AG09309 (cell line): ENCODE data around the gene ITGB8.

Experiments used
- DNase-seq: peaks from one replicate; pipeline ENCODE4 v3.0.0-alpha.2; 2010; ENCODE audit warnings: low read depth
- H3K4me3 ChIP-seq: 2 replicates; pipeline ENCODE4 v1.5.1; 2011; ENCODE audit warnings: mild to moderate bottlenecking, low read depth, low read length, moderate library complexity; ENCODE audit not compliant: control insufficient read depth
- TF ChIP-seq, protein P1 (sequence below): IDR thresholded peaks from 2 replicates; pipeline ENCODE4 v1.5.1; 2011; ENCODE audit warnings: mild to moderate bottlenecking, low read depth, low read length, inconsistent platforms; ENCODE audit not compliant: insufficient read depth, control insufficient read depth; ENCODE audit errors: missing control alignments

Gene ITGB8

DNA sequence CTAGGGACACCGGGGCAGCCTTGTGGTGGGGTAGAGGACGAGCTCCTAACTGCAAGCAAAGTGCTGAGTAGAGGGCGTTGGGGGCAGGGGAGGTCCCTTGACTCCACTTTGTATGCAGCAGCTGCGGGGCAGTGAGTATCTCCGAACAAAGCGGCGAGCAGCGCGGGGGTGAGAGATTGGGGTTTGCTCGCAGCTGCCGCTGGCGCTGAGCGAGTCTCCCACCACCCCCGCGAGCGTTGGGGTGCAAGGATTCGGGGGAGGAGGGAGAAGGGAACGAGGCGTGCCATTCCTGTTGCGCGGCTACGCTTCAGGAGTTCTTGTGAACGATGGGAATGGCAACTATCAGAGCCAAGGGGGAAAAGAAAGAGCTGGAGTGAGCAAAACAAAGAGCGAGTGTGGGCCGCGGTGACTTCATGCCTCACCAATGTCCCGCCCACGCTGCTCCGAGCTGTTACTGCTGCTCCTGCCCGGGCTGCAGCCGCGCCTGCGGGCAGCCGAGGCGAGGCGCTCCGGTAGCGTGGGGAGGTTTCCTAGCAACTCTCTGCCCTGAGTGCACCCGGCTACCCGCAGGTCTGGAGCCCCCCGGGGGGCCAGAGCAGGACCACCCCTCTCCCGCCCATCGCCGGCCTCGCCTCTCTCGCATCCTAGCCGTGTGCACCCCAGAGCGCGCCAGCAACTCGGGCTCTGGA lies at the start of gene ITGB8:
Gene ITGB8 (plus strand): TSS at position 662 of the 689 bp plus-strand sequence. CDS start 907 bp downstream, outside the sequence.
- H3K4me3 ChIP-seq = peak within 1 kb of the TSS; percentile 79
- TF ChIP-seq, protein P1, sequence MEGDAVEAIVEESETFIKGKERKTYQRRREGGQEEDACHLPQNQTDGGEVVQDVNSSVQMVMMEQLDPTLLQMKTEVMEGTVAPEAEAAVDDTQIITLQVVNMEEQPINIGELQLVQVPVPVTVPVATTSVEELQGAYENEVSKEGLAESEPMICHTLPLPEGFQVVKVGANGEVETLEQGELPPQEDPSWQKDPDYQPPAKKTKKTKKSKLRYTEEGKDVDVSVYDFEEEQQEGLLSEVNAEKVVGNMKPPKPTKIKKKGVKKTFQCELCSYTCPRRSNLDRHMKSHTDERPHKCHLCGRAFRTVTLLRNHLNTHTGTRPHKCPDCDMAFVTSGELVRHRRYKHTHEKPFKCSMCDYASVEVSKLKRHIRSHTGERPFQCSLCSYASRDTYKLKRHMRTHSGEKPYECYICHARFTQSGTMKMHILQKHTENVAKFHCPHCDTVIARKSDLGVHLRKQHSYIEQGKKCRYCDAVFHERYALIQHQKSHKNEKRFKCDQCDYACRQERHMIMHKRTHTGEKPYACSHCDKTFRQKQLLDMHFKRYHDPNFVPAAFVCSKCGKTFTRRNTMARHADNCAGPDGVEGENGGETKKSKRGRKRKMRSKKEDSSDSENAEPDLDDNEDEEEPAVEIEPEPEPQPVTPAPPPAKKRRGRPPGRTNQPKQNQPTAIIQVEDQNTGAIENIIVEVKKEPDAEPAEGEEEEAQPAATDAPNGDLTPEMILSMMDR = no peak
- DNase-seq = peak; percentile 72

DNA sequence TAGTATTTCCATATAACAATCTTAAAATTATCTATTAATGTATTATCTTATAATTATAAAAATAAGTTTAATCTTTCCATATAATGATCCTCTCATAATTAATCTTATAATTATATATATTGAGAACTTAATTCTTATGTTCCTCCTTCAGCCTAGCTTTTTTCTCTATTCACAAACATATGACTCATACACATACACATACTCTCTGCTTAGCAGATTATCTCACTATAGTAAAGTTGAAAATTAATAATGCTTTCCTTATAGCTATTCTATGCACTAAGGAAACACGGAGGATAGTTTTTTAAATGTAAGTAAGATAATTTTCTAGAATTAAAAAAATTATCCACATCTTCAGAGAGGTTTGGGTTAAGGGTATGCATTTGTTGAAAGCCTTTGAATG lies 47.7 kb upstream of the ITGB8 start:
- H3K4me3 ChIP-seq = no peak overlapping the region
- DNase-seq = no peak
- TF ChIP-seq, protein P1 = no peak

GRCh38 chr7:20283385-20283784 lies 47.3 kb upstream of the ITGB8 start:
- no peak overlapping the region for H3K4me3 ChIP-seq
- DNase-seq = no peak
- TF ChIP-seq, protein P1 = no peak

DNA sequence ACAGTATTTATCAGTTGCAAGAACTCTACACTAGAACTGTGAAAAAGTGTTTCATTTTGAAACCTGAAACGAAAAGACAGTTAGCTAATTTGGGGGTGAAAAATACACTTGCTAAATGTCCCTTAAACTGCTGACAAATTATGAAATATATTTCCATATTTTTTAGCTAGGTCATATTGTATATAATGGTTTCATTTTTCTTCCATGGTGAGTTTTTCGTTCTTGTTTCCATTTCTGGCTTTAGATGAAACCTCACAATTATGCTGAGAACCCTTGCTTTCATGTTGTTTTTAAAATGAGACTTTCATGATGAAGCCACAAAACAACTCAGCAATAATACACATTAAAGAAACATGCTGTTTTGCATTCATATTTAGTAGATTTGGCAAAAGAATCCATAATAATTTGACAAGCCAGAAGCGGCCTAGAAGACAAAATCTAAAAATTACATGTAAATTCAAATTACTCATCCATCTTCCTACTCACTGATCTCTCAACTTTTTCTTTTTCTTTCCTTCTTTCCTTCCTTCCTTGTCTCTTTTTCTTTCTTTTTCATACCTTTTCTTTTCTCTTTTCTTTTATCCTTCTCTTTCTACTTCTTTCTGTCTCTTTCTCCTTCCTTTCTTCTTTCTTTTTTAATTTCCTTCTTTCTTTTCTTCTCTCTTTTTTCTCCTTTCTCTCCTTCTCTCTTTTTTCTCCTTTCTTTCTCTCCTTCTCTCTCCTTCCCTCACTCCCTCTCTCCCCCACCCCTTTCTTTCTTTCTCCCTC lies 46.5 kb upstream of the ITGB8 start:
- TF ChIP-seq, protein P1 = no peak
- DNase-seq = no peak
- H3K4me3 ChIP-seq = no peak overlapping the region

GRCh38 chr7:20284771-20285143 lies 45.9 kb upstream of the ITGB8 start:
- H3K4me3 ChIP-seq = no peak overlapping the region
- no peak for DNase-seq
- TF ChIP-seq, protein P1 = no peak

DNA sequence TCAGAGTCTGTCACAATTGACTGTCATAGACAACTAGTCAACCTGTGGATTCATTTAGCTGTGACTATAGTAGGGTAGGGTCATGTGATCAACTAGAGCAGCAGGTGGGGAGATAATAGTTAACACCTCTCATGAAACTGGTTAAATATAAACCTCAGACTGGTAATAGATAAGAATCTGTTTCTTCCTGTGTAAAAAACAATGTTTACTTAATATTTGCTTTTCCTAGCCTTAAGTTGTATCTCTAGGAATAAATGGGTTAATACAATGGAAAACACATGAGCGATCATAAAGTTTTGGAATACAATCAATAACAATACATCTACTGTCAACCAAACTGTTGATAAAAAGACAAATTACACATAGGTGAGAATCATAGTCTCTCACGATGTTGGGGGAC lies 43.4 kb upstream of the ITGB8 start:
- H3K4me3 ChIP-seq = no peak overlapping the region
- no peak for DNase-seq
- TF ChIP-seq, protein P1 = no peak
